Measurements from ENCODE around the gene CRISP3. TPM values are rescaled to one million over a fixed set of nuclear protein-coding genes. Genes with fewer than 3 reads are reported as not detected.

CRISP3 gene
- total and polyA plus RNA-seq, 2 of the 8 experiments (the other 6 are each of a cell fraction or from before 2014, with no cell fraction given): not detected

DNA sequence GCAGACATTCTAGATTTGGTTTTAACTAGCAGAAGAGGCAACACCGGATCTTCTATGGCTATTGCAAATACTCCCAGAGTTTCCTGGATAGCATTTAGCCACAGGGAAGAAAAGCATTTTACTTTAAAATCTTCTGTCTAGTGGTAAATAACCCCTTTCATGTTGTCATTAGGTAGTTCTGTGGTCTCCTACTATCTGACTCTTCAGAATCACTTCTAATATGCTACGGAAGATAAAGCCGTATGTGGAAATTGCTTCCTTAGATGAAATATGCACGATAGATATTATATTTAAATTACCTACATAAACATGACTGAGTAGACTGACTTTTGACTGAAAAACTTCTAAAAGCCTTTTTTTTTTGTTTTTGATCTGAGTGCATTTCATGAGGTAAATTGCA lies 759 bp downstream of the CRISP3 start:
- Histone ChIP-seq H2AFZ (ENCODE audit: low read length) (no peak overlapping the region), H3K27me3 (replicated peaks in 1 of 4; ENCODE audit: control insufficient read depth in 3 of 4, extremely low read depth in 1 of 4, insufficient read depth in 3 of 4, low read length in 3 of 4) (no peaks in the 10 kb centered on the region), H3K79me2 (ENCODE audit: control insufficient read depth in 1 of 2, insufficient read depth in 2 of 2, low read length in 2 of 2) (no peaks in the 10 kb centered on the region), H3K56ac (replicated peaks; ENCODE audit: insufficient read length, low read depth, low read length) (no peak overlapping the region), H3K14ac (ENCODE audit: insufficient read length) (no peak overlapping the region), H4K91ac (replicated peaks; ENCODE audit: insufficient read length, low read length) (no peak overlapping the region), H3K18ac (ENCODE audit: extremely low read depth, low read length) (no peak overlapping the region), H3K79me1 (ENCODE audit: low read depth, low read length) (no peaks in the 10 kb centered on the region), H3K4me2 (ENCODE audit: insufficient read depth in 1 of 2, low read depth in 2 of 2, low read length in 2 of 2) (no peak overlapping the region), H3K4me1 (replicated peaks in 1 of 4; ENCODE audit: control insufficient read depth in 3 of 4, insufficient read depth in 4 of 4, low read length in 3 of 4) (no peaks in the 10 kb centered on the region), H4K8ac (ENCODE audit: extremely low read depth, insufficient read depth, low read length) (no peak overlapping the region), H3K23me2 (ENCODE audit: low read depth, low read length) (no peaks in the 10 kb centered on the region; the same call in 1 of the 2 replicates), H2BK120ac (replicated peaks; ENCODE audit: low read depth, low read length) (no peak overlapping the region), H3K27ac (ENCODE audit: low read depth, low read length) (no peak overlapping the region), H2BK20ac (ENCODE audit: low read length) (no peak overlapping the region), H3K9ac (replicated peaks in 1 of 4; ENCODE audit: extremely low read depth in 1 of 4, low read depth in 3 of 4, low read length in 3 of 4) (no peak overlapping the region), H2BK15ac (ENCODE audit: low read length) (no peak overlapping the region), H2AK5ac (ENCODE audit: low read depth, low read length) (no peak overlapping the region), H3K36me3 (ENCODE audit: control insufficient read depth in 2 of 4, insufficient read depth in 4 of 4, low read length in 3 of 4) (no peaks in the 10 kb centered on the region), H4K5ac (ENCODE audit: insufficient read length, low read depth, low read length) (no peak overlapping the region), H3K4ac (replicated peaks; ENCODE audit: insufficient read length, low read depth, low read length) (no peak overlapping the region), H3K9me3 (ENCODE audit: insufficient read depth in 2 of 2, low read depth in 1 of 2, low read length in 1 of 2) (no peaks in the 10 kb centered on the region), H2BK5ac (ENCODE audit: low read depth, low read length) (no peak overlapping the region), H3K4me3 (ENCODE audit: extremely low read depth in 1 of 4, insufficient read depth in 2 of 4, low read depth in 3 of 4, low read length in 4 of 4) (no peak overlapping the region), H4K20me1 (replicated peaks in 1 of 2; ENCODE audit: control insufficient read depth in 1 of 2, insufficient read depth in 2 of 2, low read length in 2 of 2) (no peaks in the 10 kb centered on the region), H2BK12ac (ENCODE audit: low read depth, low read length) (no peak overlapping the region), H3K23ac (ENCODE audit: insufficient read length) (no peak overlapping the region)
- WGBS, 2 experiments (ENCODE audit: extremely low coverage in 1 of 2, insufficient coverage in 1 of 2, insufficient read length in 1 of 2, insufficient replicate concordance in 2 of 2, low coverage in 1 of 2, low lambda C conversion rate in 2 of 2, missing lambda C conversion rate in 1 of 2): 96% methylated on average over 4 of the region's 4 CpGs; no CpG with 5 or more reads in 1 of the 2 experiments
- FAIRE-seq (no peak), DNase-seq (ENCODE audit: low read depth in 1 of 2, low spot score in 2 of 2) (no peak)
- TF ChIP-seq RBBP5 (IDR thresholded peaks at IDR 0.05; ENCODE audit: borderline replicate concordance, low read depth, low read length) (no peak), KDM1A (IDR thresholded peaks at IDR 0.05; ENCODE audit: borderline replicate concordance, low read length) (no peak), E2F6 (IDR thresholded peaks at IDR 0.05) (no peak), SP2 (IDR thresholded peaks at IDR 0.05; ENCODE audit: low read length) (no peak), CEBPB (IDR thresholded peaks at IDR 0.05; ENCODE audit: low read depth, low read length) (no peak), TAF1 (IDR thresholded peaks at IDR 0.05; ENCODE audit: low read depth, low read length) (no peak), HDAC2 (IDR thresholded peaks at IDR 0.05; ENCODE audit: borderline replicate concordance in 1 of 2, low read depth in 2 of 2, low read length in 2 of 2) (no peak), CHD1 (IDR thresholded peaks at IDR 0.05; ENCODE audit: low read depth, low read length) (no peak), GABPA (IDR thresholded peaks at IDR 0.05; ENCODE audit: borderline replicate concordance, insufficient read depth, low read length) (no peak), SIX5 (IDR thresholded peaks at IDR 0.05; ENCODE audit: low read depth, low read length) (no peak), JUND (IDR thresholded peaks at IDR 0.05; ENCODE audit: low read length) (no peak)
- TF ChIP-seq, protein P1, sequence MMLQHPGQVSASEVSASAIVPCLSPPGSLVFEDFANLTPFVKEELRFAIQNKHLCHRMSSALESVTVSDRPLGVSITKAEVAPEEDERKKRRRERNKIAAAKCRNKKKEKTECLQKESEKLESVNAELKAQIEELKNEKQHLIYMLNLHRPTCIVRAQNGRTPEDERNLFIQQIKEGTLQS (IDR thresholded peaks at IDR 0.05; ENCODE audit: insufficient read depth, low read depth, low read length): no peak
- CTCF ChIA-PET (ENCODE audit: partially characterized antibody): no interaction called here
- POLR2A ChIA-PET (ENCODE audit: partially characterized antibody): no interaction called here

Measured in H1 (cell line).